HG03457 (cell line): Measurements from ENCODE around the gene RGS3.

Experiments used
- ATAC-seq: cut with Tn5 transposase; IDR thresholded peaks from one replicate; pipeline ENCODE4 v1.9.1; 2021; ENCODE audit warnings: moderate number of reproducible peaks; ENCODE audit not compliant: unreplicated experiment

The RGS3 gene

DNA sequence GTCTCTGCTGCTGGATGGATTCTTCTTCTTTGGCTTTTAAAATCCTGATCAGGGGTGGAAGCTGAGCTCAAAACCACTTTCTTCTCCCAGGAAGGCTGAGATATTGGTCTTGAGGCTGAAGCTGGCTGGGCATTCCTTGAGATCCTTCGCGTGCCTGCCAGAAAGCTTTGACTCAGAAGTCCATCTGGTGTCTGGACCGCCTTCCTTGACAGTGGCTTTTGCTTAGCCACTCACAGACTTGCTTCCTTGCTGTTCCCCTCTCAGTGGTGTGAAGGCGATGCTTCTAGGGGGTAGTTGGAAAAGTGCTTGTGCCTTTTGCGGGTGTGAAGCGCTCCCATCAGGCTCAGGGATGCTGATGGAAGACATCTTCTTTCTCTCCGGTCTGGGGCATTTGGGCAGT lies 45.9 kb downstream of the RGS3 start:
- no peak for ATAC-seq

DNA sequence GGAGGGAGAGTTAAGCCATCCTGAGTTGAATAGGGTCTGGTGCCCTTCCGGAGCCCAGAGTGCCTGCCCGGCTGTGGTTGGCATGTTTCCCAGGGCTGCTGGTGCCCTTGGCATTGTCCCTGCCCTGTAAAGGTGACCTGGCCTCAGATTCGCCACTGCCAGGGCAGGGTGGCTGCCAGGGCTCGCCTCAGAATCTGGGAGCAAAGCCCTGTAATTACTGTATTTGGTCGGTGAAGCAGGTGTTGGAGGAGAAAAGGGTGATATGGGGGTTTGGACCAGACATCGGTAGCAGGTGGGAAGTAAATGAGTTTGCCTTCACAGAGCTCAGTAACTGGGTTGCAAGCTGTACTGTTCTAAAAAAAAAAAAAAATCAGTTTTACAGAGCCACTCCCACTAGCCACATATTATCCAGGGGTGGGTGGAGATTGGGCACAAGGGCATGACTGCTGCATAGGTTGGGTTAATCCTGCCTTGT lies 47.6 kb downstream of the RGS3 start:
- no peak for ATAC-seq

DNA sequence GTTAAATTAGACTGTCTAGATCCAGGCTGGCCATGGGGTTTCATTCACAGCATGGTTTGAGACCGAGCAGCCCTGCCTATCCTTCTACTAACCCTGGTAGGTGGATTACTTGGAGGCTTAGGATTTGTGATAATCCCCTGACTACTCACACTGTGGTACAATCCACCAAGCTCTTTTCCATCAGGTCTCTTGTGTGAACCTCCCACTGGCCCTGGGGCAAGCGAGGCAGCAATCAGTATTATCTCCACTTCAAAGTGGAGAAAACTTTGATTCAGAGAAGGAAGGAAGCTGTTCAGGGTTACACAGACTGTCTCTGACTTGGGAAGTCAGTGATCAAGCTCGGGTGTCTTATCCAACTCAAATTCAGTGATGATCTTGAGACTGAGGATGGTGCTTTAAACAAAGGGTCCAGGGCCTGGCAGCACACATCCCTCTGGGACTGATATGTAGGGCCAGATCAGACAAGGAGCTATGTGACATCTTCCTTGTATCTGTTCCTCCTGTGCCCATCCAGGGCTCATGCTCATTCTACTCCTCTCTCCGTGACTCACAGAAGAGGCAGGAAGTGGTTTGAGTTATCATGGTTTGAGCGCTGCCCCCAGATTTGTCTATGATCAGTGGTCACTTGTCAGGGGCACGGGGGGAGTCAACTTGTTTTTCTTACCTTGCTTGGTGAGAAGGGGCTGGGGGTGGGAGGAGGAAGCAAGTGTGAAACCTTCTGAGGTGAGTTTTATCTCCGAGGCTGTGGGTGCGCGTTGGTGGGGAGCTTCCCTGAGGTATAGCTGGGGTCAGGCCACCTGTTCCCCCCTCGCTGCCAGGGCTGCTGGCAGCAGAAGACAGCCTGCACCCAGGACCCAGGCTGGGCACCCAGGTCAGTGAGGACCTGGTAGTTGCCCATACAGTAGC lies 48.6 kb downstream of the RGS3 start:
- ATAC-seq, result no peak

DNA sequence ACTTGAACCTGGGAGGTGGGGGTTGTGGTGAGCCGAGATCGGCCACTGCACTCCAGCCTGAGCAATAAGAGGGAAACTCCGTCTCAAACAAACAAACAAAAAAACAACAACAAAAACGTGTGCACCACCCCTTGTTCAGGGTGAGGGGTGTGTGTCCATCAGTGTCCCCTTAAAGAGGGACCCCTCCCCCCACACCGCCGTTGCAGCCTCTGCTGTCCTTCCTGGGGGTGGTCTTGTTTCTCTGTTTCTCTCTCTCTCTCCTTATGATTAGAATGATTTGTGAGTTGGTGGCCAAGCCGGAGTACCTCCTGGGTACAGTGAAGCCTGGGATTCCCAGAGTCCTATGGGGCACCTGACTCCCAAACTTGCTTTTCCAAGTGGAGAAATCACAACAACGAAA lies 49.6 kb downstream of the RGS3 start:
- no peak for ATAC-seq

DNA sequence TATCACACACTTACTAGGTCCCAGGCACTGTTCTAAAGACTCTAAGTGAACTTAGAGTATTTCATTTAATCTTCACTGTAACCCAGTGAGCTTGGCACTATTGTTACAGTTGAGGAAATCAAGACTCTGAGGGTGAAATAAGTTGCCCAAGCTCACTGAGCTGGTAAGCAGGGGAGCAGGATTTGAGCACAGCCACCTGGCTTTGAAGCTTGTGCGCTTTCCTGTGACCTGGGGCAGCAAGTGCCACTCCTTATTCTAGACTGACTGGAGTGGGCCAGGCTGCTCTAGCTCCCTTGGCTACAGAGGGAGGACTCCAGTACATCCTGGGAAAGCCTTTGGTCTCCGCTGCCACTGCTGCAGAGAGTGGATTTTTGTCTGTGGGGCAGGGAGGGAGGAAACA lies 50.0 kb downstream of the RGS3 start:
- no peak for ATAC-seq

DNA sequence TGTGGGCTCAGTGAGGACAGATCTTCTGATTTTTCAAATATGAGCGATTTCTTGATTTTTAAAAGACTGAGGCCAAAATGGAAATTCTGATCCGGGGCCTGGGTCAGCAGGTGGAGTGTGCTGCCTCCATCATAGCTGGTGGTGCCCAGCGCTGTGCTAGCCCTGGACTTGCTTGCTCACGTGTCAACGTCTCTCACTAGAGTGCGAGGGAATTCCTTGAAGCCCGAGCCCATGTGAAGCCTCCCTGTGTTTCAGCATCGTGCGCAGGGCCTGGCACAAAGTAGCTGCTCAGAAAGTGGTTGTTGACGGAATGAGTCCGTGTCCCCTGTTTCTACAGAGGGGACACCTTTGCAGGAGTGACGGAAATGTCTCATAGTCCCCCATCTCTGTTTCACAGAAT lies 50.5 kb downstream of the RGS3 start:
- no peak for ATAC-seq

DNA sequence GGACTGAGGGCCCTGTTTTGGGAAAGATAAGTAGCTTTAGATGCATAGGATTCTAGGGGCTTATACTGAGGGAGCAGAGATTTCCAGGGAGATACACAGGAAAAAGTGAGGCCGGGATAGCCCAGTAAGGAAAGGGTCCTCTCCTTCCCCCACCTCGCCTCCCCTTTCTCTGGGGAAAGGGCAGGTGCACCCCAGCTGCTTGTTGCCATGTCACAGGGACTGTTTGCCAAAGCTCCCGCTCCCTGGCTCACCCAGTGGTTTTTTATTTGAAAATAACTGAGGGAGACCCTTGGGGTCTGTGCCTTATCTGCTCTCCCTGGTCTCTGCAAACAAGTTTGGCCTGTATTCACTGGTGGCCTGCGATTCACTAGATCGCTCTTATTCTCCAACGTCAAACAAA lies 51.2 kb downstream of the RGS3 start:
- ATAC-seq, result no peak

DNA sequence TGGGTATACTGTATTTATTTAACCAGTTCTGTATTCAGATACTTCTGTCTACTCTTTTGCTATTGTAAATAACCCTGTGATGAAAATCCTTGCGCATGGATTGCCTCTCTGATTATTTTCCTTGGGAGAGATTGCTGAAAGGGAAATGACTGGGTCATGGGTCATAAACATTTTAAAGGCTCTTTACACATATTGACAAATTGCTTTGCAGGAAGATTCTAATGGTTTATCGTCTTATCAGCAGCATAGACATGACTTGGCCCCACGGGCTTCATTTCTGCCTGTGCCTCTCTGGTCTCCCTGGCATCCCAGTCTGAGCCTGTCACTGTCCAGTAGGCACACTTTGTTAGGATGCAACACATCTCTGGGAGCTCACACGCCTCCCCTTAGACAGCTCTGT lies 52.3 kb downstream of the RGS3 start:
- ATAC-seq, result no peak

DNA sequence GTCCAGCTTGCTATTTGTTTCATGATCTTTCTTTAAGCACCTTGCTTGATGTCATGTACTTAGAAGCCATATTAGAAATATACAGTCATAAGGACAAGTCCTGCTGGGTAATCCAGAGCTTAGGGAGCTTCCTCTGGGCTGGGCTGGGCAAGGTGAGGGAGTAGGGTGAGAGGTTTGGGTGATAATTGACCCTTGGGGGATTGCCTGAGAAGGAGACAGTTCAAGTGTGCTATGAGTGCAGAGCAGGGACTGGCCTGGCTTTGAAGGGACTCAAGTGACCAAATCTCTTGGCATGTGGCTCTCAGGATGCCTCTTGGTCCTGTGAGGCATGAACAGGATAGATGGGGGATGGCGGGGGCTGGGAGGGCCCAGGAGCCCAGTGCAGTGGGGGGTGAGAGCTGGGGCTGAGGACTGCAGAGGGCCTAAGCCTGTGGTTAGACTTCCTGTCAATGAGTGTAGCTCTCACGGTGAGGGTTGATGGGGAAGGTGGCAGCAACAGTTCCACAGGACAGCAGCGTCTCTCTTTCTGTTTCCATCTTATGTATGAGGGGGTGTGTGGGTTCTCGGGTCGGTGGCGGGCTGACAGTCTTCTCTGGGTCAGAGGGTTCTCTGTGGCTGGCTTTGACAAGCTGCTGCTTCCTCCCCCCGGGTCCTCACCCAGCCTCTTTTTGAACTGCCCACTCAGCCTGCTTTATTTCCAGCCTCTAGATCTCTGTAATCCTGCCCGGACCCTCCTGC lies 53.5 kb downstream of the RGS3 start:
- peak; percentile 90 for ATAC-seq

DNA sequence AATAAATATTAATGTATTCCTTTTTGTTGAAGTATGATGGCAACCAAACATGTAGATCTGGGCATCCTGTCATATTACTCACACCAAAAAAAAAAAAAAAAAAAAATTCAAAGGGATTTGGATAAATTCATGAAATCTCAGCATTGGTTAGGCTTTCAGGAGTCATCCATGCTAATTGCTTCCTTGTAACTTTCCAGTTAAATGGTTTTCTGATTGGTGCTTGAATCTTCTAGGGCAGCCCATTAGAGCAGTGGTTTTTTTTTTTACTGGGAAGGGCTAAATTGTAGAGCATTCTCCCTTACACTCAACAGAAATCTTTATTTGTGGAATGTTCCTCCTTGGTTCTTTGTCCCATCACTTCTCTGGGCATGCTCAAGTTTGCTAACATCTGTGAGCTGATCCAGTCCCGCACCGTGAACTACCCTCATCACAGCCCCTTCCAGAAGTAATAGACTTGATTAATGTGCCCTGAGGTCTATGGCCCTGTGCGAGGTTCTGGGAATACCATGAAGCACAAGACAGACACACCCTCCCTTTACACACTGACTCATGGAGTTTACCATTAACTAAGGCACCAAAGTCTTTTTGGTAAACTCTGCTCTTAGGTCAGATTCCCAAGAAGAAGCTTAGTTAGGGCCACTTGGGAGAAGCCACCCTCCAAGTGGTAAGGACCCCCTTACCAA lies 56.0 kb downstream of the RGS3 start:
- no peak for ATAC-seq

DNA sequence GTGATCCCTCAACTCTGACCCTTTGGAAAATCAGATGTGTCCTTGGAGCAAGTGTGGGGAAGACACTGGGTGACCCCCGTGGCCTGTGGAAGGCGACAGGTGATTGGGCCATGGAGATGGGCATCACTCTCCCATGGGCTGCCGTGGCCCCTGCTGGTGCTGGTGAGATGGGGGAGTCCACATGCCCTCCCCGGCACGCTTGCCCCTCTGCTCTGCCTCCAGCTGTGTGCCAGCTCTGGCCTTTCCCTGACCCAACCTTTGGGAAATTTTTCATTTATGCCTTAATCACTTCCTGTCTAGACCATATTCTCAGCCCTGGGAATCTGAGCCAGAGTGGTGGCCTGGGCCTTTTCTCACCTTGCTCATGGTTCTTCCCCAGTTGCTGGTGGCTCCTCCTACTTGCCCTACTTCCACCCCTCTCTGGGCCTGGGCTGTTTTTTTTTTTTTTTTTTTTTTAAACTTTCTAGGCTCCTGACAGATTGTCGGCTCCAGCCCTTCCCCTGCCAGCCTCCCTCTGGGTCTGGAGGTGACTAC lies 56.6 kb downstream of the RGS3 start:
- ATAC-seq, result no peak

DNA sequence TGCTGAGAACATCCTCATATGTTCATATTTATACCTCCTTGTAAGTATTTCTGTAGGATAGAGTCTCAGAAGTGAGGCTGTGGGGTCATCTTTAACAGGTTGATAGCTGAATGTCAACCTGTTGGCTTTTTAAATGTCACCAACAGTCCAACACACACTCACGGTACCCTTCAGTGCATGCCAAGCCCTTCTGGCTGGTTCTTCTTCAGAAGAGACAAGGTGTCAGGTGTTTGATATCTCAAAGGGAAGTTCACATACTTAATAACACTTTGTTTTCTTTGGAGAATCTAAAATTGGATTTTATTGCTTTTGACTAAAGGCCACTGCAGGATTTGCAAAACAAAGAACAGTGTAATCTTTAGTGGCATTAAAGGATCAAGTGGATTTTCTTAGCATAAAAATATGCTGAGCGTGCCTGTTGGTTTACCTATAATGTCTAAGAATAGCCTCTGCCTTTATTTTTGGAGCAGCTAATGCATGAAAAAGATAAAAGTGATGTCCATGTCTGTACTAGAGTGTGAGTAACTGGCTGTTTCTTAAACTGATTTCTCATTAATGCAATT lies 58.2 kb downstream of the RGS3 start:
- no peak for ATAC-seq

DNA sequence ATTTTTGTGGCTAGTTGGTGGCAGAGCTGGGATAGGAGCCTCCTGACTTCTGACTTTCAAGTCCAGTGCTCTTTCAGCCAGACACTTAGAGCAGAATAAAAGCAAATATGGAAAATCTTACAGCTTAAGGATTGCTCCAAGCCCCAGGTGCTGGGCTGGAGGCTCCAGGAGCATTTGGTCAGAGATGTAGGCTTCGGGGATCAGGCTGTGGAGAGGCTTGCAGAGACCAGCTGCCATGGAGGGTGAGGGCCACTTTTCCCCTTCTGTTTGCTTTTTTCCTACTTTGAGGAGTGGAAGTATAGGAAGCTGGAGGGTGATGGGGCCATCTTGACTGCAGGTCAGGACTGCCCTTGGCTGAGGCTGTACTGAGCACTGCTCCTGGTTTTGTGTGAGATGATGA lies 58.9 kb downstream of the RGS3 start:
- no peak for ATAC-seq

DNA sequence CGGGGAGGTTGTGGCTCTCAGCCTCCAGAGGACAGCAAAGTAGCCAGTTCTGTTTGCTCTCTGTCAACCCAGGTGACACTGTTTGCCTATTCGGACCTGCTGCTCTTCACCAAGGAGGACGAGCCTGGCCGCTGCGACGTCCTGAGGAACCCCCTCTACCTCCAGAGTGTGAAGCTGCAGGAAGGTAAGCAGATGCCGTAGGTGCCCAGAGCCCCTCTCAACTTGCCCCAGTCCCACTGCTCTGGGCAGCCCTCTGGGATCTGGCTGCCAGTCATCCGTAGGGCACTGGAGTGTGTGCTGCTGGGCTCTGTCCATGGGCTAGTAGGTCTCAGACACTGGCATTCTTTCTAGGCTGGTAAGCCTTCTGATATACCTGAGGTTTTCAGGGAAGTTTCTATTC lies 59.3 kb downstream of the RGS3 start:
- peak; percentile 5 for ATAC-seq

DNA sequence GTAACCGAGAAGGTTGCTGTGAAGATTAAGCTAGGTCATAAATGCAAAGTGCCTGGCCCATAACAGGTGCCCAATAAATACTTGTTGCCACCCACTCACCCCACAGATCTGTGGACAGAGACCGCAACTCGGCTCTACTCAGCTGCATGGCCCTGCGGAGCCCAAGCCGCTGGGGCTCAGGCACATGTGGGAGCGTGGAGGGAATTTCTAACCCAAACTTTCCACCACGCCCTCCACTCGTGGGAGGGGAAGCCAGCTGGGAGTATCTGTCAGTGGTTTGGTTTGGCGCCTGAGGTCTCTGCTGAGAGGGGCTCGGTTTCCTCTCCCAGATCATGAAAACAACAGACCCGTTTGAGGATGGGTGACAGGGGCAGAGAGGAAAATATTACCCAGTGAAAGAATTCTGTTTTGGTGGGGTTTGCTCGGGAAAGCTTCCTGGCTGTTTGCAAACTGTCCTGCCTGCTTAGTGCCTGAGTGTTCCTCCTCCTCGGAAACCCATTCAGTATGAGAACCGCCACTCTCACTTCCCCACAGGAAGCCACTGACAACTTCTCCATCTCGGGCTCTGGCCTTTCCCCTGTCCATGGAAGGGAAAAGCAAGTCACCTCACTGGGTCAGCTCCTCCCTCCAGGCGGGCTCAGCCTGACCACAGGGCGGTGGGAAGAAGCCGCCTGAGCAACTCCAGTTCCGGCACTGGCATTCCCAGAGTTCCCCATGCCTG lies 60.1 kb downstream of the RGS3 start:
- peak; percentile 90 for ATAC-seq

DNA sequence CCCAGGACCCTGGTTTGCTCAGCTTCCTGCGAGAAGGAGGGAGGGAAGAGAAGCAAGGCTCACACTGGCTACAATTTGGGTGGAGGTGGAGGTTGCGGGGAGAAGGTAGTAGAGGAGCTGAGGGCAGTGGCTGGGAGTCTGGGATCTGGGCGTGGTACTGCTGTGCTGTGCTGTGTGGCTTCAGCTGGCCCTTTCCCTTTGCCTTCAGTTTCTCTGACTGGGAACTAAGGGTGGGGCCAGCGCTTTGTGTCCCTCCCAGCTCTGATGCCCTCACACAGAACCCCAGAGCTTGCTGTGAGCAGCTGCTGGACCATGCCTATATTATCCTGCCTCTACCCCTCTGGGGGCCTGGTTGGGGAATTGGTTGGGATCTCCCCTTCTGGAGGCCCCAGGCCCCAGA lies 60.9 kb downstream of the RGS3 start:
- ATAC-seq, result no peak

DNA sequence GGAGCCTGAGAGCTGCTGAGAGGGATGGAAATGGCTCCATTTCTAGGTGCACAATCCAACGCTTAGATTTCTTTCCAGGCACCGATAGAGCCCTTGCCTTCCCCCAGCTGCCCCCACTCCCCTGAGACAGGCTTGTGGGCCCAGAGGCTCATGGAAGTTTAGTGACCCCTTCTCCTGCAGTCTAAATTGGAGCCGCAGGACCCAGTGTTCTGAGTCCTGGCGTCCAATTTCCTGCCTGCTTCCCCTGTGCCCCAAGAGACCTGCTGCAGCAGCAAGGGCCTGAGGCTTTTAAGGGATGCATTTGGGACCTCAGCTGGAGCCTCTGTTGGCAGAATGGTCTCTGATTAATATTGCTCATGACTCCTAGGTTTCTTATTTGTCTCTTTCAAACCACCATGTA lies 61.7 kb downstream of the RGS3 start:
- ATAC-seq, result no peak

DNA sequence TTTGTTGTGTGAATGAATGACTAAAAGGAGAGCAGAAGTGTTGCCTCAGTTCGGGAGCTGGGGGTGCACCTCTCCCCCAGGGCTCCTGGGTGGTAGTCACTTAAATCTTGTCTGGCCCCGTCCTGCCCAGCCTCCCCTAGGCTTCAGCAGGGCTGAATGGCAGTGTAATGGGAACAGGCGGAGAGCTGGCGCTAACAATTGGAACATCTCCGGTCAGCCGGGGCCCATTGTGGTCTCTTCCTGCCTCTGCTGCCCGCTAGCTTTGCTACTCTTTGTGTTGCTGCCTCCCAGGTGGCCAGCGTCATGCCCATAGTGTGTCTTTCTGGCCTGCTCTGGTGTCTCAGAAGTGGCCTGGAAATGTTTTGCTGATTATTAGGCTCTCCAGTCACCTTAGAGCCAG lies 62.3 kb downstream of the RGS3 start:
- ATAC-seq, result no peak

DNA sequence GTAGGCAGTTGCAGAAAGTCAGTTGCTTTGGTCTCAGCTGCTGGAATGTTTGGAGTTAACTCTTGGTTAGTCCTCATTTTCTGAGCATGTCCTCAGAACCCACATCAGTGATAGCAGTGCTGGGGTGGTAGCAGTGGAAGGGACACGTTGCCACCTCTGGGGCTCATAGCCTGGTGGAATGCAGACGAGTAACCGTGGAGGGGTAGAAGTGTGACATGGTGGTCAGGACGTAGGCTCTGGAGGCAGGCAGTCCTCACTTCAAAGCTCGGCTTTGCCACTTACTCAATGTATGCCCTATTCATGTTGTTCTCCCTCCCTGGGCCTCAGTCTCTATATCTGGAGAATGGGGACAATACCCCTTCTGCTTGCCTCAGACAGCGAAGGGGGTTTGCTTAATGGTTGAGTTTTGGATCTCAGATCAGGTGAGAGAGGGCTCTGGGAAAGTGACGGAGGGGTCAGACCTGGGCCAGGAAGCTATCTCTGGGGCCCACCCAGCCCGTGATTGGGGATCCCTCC lies 62.8 kb downstream of the RGS3 start:
- no peak for ATAC-seq

DNA sequence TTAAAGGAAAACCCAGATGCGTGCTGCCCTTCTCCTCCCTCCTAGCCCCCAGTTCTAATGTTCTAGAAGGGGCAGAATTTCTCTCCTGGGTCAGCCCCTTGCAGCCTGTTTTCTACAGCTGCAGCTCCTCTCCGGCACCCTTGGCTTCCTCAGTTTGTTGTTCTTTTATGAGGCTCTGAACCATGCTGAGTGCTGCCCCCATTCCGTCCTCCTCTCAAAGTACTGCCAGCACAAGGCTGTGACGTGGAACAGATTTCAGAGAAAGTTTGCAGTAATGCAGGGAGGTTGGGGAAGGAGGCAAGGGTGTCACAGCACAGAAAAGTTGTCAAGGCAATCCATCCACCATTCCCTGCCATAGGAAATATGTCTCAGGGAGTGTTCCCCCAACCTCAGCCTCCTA lies 63.3 kb downstream of the RGS3 start:
- ATAC-seq, result no peak
